MM.1S (cell line): ENCODE measurements around the gene KIAA1217.

Source experiments
- DNase-seq: peaks from one replicate; pipeline ENCODE4 v3.0.0-alpha.2; 2015
- H2AFZ ChIP-seq: fragments of 300-600 bp; sonication (generic); 2 replicates; pipeline ENCODE4 v1.6.0; 2016; ENCODE audit warnings: antibody characterized with exemption, low read length
- H3F3A ChIP-seq: fragments of 300-600 bp; sonication (generic); 2 replicates; pipeline ENCODE4 v1.6.1; 2016; ENCODE audit warnings: mild to moderate bottlenecking, antibody characterized with exemption, low read length, moderate library complexity, mixed read lengths; ENCODE audit not compliant: insufficient read depth
- H3K27ac ChIP-seq: fragments of 300-600 bp; sonication (generic); 2 replicates; pipeline ENCODE4 v1.5.1; 2016; ENCODE audit warnings: mild to moderate bottlenecking, low read length
- H3K27me3 ChIP-seq: fragments of 300-600 bp; sonication (generic); replicated peaks from 2 replicates; pipeline ENCODE4 v1.6.0; 2016; ENCODE audit warnings: low read length; ENCODE audit not compliant: insufficient read depth
- H3K36me3 ChIP-seq: fragments of 300-600 bp; sonication (generic); replicated peaks from 2 replicates; pipeline ENCODE4 v1.6.1; 2016; ENCODE audit warnings: mild to moderate bottlenecking, low read length, mixed read lengths; ENCODE audit not compliant: insufficient read depth
- H3K4me1 ChIP-seq: fragments of 300-600 bp; sonication (generic); 2 replicates; pipeline ENCODE4 v1.6.1; 2016; ENCODE audit warnings: low read length, mixed read lengths
- H3K4me2 ChIP-seq: fragments of 300-600 bp; sonication (generic); 2 replicates; pipeline ENCODE4 v1.6.0; 2016; ENCODE audit warnings: low read depth, low read length
- H3K4me3 ChIP-seq: fragments of 300-600 bp; sonication (generic); 2 replicates; pipeline ENCODE4 v1.5.1; 2016; ENCODE audit warnings: low read length, mixed read lengths
- H3K79me2 ChIP-seq: fragments of 300-600 bp; sonication (generic); 2 replicates; pipeline ENCODE4 v1.6.1; 2016; ENCODE audit warnings: mixed run types, low read length, mixed read lengths
- H3K9ac ChIP-seq: fragments of 300-600 bp; sonication (generic); 2 replicates; pipeline ENCODE4 v1.6.1; 2016; ENCODE audit warnings: low read length, mixed read lengths
- H3K9me2 ChIP-seq: fragments of 300-600 bp; sonication (generic); replicated peaks from 2 replicates; pipeline ENCODE4 v1.6.1; 2016; ENCODE audit warnings: mild to moderate bottlenecking, low read length, mixed read lengths; ENCODE audit not compliant: insufficient read depth
- H3K9me3 ChIP-seq: fragments of 300-600 bp; sonication (generic); replicated peaks from 2 replicates; pipeline ENCODE4 v1.6.1; 2016; ENCODE audit warnings: mild to moderate bottlenecking, low read length, mixed read lengths; ENCODE audit not compliant: insufficient read depth
- H4K20me1 ChIP-seq: fragments of 300-600 bp; sonication (generic); 2 replicates; pipeline ENCODE4 v1.6.1; 2016; ENCODE audit warnings: mild to moderate bottlenecking, low read length, moderate library complexity, mixed read lengths; ENCODE audit not compliant: insufficient read depth
- EZH2 ChIP-seq: fragments of 300-600 bp; sonication (generic); optimal IDR thresholded peaks from 2 replicates; pipeline ENCODE3; 2017; ENCODE audit warnings: low read depth, mild to moderate bottlenecking, antibody characterized with exemption, low read length, mixed read lengths
- EZH2phosphoT487 ChIP-seq: fragments of 300-600 bp; sonication (generic); IDR thresholded peaks from 2 replicates; pipeline ENCODE4 v1.6.1; 2018; ENCODE audit warnings: antibody characterized with exemption, low read length
- TF ChIP-seq, protein P1 (sequence below): fragments of 300-600 bp; sonication (generic); IDR thresholded peaks from 2 replicates; pipeline ENCODE4 v1.5.1; 2016; ENCODE audit warnings: antibody characterized with exemption, low read length, mixed read lengths

KIAA1217 gene

DNA sequence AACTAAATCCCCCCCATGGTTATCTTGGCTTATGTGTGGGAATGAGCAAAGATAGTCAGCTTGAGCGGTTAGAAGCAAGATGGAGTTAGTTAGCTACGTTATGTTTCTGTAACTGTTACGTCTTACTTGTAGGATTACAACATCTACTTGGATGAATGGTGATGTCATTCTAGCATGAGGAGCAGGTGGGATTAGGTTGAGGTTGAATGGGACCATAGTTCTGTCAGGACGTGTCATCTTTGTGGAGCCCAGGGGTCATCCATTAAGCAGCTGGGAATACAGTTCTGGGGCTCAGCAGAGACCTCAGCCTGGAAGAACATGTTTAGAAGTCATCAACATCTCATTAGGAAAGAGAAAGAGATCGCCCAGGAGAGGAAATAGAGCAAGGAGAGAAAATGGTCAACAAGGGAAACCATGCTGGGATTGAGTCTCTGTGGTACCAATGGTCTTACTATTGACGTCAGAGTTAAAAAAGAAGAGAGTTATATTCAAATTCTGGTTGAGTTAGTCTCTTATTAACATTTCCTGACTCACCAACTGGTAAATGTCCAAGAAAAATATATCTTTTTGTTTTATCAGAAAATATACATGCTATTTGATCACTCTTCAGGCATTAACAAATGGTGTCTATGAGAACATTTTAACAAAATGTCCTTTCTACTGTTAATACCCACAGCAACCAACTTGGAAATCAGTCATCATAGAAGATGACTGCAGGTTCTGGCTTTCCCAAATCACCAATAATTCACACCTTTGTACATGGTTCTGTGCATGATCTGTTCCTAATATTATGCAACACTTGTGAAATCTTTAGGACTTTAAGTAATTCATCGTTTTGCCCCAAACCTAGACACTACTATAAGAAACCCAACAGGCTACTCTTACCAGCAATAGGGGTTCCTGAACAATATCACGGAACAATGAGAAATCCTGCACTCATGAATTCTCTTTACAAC, 96.9 kb downstream of the KIAA1217 start:
- no peaks in the 10 kb centered on the region for H3K4me1 ChIP-seq
- H3K9me2 ChIP-seq: no peaks in the 10 kb centered on the region
- H4K20me1 ChIP-seq: no peaks in the 10 kb centered on the region
- DNase-seq: no peak
- H3K27ac ChIP-seq: no peak overlapping the region
- no peak overlapping the region for H2AFZ ChIP-seq
- H3K9me3 ChIP-seq: no peaks in the 10 kb centered on the region
- H3K79me2 ChIP-seq: no peaks in the 10 kb centered on the region
- H3K9ac ChIP-seq: no peak overlapping the region
- H3K4me3 ChIP-seq: no peak overlapping the region
- H3K27me3 ChIP-seq: no peaks in the 10 kb centered on the region
- H3K36me3 ChIP-seq: no peaks in the 10 kb centered on the region
- H3K4me2 ChIP-seq: no peak overlapping the region
- no peaks in the 10 kb centered on the region for H3F3A ChIP-seq
- TF ChIP-seq EZH2 (no peak), EZH2phosphoT487 (no peak)
- TF ChIP-seq, protein P1, sequence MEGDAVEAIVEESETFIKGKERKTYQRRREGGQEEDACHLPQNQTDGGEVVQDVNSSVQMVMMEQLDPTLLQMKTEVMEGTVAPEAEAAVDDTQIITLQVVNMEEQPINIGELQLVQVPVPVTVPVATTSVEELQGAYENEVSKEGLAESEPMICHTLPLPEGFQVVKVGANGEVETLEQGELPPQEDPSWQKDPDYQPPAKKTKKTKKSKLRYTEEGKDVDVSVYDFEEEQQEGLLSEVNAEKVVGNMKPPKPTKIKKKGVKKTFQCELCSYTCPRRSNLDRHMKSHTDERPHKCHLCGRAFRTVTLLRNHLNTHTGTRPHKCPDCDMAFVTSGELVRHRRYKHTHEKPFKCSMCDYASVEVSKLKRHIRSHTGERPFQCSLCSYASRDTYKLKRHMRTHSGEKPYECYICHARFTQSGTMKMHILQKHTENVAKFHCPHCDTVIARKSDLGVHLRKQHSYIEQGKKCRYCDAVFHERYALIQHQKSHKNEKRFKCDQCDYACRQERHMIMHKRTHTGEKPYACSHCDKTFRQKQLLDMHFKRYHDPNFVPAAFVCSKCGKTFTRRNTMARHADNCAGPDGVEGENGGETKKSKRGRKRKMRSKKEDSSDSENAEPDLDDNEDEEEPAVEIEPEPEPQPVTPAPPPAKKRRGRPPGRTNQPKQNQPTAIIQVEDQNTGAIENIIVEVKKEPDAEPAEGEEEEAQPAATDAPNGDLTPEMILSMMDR: no peak

DNA sequence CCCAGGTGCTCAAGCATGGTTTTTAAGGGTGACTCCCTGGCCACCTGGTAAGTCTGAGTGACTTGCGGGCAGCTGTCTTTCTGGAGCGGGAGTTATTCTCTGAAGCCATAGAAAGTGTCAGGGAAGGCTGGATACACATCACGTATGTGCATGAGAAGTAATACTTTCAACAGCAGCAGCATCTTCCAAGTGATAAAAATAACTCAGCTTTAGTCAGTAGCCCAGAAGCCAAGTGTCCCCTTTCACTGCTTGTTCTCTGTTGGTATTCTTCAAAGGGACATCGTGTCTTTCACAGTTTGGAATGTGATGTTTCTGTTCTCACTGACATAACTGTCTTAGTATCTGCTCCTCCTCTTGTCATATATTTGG, 97.6 kb downstream of the KIAA1217 start:
- Histone ChIP-seq H4K20me1 (no peaks in the 10 kb centered on the region), H3K9me2 (no peaks in the 10 kb centered on the region), H3F3A (no peaks in the 10 kb centered on the region), H3K9me3 (no peaks in the 10 kb centered on the region), H3K4me1 (no peaks in the 10 kb centered on the region), H3K4me3 (no peak overlapping the region), H3K27ac (no peak overlapping the region), H3K9ac (no peak overlapping the region), H2AFZ (no peak overlapping the region), H3K4me2 (no peak overlapping the region), H3K79me2 (no peaks in the 10 kb centered on the region), H3K27me3 (no peaks in the 10 kb centered on the region), H3K36me3 (no peaks in the 10 kb centered on the region)
- TF ChIP-seq, protein P1: no peak
- TF ChIP-seq EZH2: no peak
- no peak for DNase-seq

DNA sequence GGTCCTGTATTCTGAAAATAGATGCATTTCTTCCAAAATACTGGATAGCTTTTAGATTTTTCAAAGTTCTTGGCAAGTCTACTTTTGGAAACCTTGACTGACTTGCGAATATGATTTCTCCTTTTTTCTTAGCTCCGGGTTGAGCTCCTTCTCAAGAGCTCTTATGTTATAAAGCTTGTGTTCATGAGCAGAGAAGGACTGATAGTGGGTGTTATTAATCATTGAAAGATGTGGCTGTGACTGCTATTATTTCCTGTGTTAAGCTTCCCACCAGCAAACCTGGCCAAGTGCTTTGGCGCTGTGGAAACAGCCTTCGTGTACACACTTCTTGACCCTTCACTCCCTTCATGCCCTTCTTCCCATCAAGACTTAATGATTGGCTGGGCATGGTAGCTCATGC, 98.2 kb downstream of the KIAA1217 start:
- H2AFZ ChIP-seq: no peak overlapping the region
- H3K9ac ChIP-seq: no peak overlapping the region
- no peaks in the 10 kb centered on the region for H3K79me2 ChIP-seq
- H3K36me3 ChIP-seq: no peaks in the 10 kb centered on the region
- no peaks in the 10 kb centered on the region for H3K9me3 ChIP-seq
- DNase-seq: no peak
- no peak overlapping the region for H3K4me2 ChIP-seq
- H3K4me1 ChIP-seq: no peaks in the 10 kb centered on the region
- H3K9me2 ChIP-seq: no peaks in the 10 kb centered on the region
- H3K27ac ChIP-seq: no peak overlapping the region
- no peaks in the 10 kb centered on the region for H3F3A ChIP-seq
- no peaks in the 10 kb centered on the region for H4K20me1 ChIP-seq
- TF ChIP-seq, protein P1: no peak
- TF ChIP-seq EZH2phosphoT487: no peak
- TF ChIP-seq EZH2: no peak
- no peak overlapping the region for H3K4me3 ChIP-seq
- H3K27me3 ChIP-seq: no peaks in the 10 kb centered on the region
